GM12878 (cell line): ENCODE data around the gene ATG13.

ENCODE experiments used
- BCL11A ChIP-seq: IDR thresholded peaks from 2 replicates; pipeline ENCODE4 v1.6.1; 2011; ENCODE audit warnings: low read depth, low read length
- CHD2 ChIP-seq: IDR thresholded peaks from 2 replicates; pipeline ENCODE4 v1.6.1; 2011; ENCODE audit warnings: low read depth, low read length, improper control_type of control experiment, borderline replicate concordance
- CTCF ChIP-seq, 3 experiments: IDR thresholded peaks in 2 of 3; conservative IDR thresholded peaks in 1 of 3; 2 replicates each; pipeline ENCODE4 v1.5.1; 2011; ENCODE audit warnings: low read depth in 3 of 3, low read length in 3 of 3, mild to moderate bottlenecking in 3 of 3, control low read depth in 2 of 3, moderate library complexity in 2 of 3, inconsistent platforms in 1 of 3, mixed read lengths in 1 of 3; ENCODE audit not compliant: control insufficient read depth in 2 of 3, insufficient read depth in 1 of 3; ENCODE audit errors: extremely low read depth in 1 of 3
- EZH2 ChIP-seq: IDR thresholded peaks from 2 replicates; pipeline ENCODE4 v1.6.1; 2012; ENCODE audit warnings: low read depth, mild to moderate bottlenecking, control low read depth, inconsistent platforms, low read length, borderline replicate concordance; ENCODE audit not compliant: control insufficient read depth
- FOXM1 ChIP-seq: IDR thresholded peaks from 2 replicates; pipeline ENCODE4 v1.6.1; 2012; ENCODE audit warnings: low read depth, mild to moderate bottlenecking, inconsistent platforms, low read length, moderate library complexity
- POLR2A ChIP-seq: IDR thresholded peaks from 2 replicates; pipeline ENCODE4 v1.6.1; 2011; ENCODE audit warnings: low read depth, mild to moderate bottlenecking, low read length
- POLR2AphosphoS5 ChIP-seq: IDR thresholded peaks from 2 replicates; pipeline ENCODE4 v1.6.1; 2011; ENCODE audit warnings: mild to moderate bottlenecking, low read length, inconsistent platforms
- TCF7 ChIP-seq: IDR thresholded peaks from 2 replicates; pipeline ENCODE4 v1.6.1; 2014; ENCODE audit warnings: antibody characterized with exemption, borderline replicate concordance
- ZNF592 ChIP-seq: fragments of 450-650 bp; IDR thresholded peaks from 2 replicates; pipeline ENCODE4 v1.6.1; 2017; ENCODE audit warnings: mild to moderate bottlenecking, moderate library complexity
- ZZZ3 ChIP-seq: IDR thresholded peaks from 2 replicates; pipeline ENCODE4 v1.6.1; 2011; ENCODE audit warnings: low read depth; ENCODE audit not compliant: control insufficient read depth, insufficient read length
- TF ChIP-seq, protein P1 (sequence below): IDR thresholded peaks from 2 replicates; pipeline ENCODE4 v1.6.1; 2011; ENCODE audit warnings: mild to moderate bottlenecking, low read depth, low read length, moderate library complexity; ENCODE audit not compliant: insufficient replicate concordance

- TF ChIP-seq POLR2A (no peak), FOXM1 (no peak), BCL11A (no peak), POLR2AphosphoS5 (no peak), CHD2 (no peak), ZZZ3 (no peak), CTCF (IDR thresholded peaks at IDR 0.05 in 2 of 3, conservative IDR thresholded peaks at IDR 0.05 in 1 of 3; ENCODE audit: control insufficient read depth in 2 of 3, extremely low read depth in 1 of 3, insufficient read depth in 1 of 3, low read depth in 3 of 3, low read length in 3 of 3) (no peak), EZH2 (no peak), ZNF592 (no peak), TCF7 (no peak)
- TF ChIP-seq, protein P1, sequence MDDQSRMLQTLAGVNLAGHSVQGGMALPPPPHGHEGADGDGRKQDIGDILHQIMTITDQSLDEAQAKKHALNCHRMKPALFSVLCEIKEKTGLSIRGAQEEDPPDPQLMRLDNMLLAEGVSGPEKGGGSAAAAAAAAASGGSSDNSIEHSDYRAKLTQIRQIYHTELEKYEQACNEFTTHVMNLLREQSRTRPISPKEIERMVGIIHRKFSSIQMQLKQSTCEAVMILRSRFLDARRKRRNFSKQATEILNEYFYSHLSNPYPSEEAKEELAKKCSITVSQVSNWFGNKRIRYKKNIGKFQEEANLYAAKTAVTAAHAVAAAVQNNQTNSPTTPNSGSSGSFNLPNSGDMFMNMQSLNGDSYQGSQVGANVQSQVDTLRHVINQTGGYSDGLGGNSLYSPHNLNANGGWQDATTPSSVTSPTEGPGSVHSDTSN: no peak
Observed at GRCh38 chr11:46662366-46662765, 45.0 kb downstream of the ATG13 start.
